ENCODE results near the gene HCRT.

DNA sequence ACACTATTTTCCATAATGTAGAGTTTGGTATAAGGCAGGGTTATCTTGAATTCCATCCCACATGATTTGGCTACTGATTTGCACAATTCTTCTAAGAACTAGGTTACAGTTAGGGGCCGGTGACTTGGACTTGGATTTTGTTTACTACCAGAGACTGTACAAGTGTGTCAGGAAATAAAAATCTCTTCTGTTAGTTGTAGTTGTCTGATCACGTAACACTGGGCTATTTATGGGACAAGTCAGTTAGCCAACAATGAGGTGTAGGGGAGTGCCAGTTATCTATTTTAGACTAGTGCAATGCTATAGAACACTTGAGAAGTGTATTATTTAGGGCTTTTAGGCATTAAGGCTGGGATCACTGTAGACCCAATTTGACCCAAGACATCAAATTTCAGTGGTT is 48.7 kb upstream of the HCRT start:
- TF ChIP-seq, protein P1, sequence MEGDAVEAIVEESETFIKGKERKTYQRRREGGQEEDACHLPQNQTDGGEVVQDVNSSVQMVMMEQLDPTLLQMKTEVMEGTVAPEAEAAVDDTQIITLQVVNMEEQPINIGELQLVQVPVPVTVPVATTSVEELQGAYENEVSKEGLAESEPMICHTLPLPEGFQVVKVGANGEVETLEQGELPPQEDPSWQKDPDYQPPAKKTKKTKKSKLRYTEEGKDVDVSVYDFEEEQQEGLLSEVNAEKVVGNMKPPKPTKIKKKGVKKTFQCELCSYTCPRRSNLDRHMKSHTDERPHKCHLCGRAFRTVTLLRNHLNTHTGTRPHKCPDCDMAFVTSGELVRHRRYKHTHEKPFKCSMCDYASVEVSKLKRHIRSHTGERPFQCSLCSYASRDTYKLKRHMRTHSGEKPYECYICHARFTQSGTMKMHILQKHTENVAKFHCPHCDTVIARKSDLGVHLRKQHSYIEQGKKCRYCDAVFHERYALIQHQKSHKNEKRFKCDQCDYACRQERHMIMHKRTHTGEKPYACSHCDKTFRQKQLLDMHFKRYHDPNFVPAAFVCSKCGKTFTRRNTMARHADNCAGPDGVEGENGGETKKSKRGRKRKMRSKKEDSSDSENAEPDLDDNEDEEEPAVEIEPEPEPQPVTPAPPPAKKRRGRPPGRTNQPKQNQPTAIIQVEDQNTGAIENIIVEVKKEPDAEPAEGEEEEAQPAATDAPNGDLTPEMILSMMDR (IDR thresholded peaks at IDR 0.05), result no peak
- TF ChIP-seq POLR2A (IDR thresholded peaks at IDR 0.05), result no peak

Data from uterus (tissue), 2 donors.